K562 (cell line): ENCODE measurements around the gene MVK.

Source experiments
- HCFC1 ChIP-seq: IDR thresholded peaks from 2 replicates; pipeline ENCODE4 v1.6.1; 2012; ENCODE audit warnings: low read depth, low read length, improper control_type of control experiment
- MEF2D ChIP-seq: conservative IDR thresholded peaks from 2 replicates; pipeline ENCODE4 v1.6.1; 2016; ENCODE audit warnings: low read depth, missing genetic modification characterization, missing compliant biosample characterization
- TF ChIP-seq, protein P1 (sequence below), 3 experiments: IDR thresholded peaks in 2 of 3; conservative IDR thresholded peaks in 1 of 3; 2 replicates each; pipeline ENCODE4 v1.5.1; 2011 to 2012; ENCODE audit warnings: low read length in 3 of 3, mild to moderate bottlenecking in 3 of 3, control low read depth in 2 of 3, improper control_type of control experiment in 1 of 3, inconsistent platforms in 1 of 3, low read depth in 1 of 3, mixed read lengths in 1 of 3, moderate library complexity in 1 of 3; ENCODE audit not compliant: insufficient read depth in 2 of 3

GRCh38 chr12:109605016-109605415, 31.4 kb downstream of the MVK start:
- no peak for TF ChIP-seq HCFC1
- no peak for TF ChIP-seq MEF2D
- TF ChIP-seq, protein P1, sequence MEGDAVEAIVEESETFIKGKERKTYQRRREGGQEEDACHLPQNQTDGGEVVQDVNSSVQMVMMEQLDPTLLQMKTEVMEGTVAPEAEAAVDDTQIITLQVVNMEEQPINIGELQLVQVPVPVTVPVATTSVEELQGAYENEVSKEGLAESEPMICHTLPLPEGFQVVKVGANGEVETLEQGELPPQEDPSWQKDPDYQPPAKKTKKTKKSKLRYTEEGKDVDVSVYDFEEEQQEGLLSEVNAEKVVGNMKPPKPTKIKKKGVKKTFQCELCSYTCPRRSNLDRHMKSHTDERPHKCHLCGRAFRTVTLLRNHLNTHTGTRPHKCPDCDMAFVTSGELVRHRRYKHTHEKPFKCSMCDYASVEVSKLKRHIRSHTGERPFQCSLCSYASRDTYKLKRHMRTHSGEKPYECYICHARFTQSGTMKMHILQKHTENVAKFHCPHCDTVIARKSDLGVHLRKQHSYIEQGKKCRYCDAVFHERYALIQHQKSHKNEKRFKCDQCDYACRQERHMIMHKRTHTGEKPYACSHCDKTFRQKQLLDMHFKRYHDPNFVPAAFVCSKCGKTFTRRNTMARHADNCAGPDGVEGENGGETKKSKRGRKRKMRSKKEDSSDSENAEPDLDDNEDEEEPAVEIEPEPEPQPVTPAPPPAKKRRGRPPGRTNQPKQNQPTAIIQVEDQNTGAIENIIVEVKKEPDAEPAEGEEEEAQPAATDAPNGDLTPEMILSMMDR (IDR thresholded peaks at IDR 0.05 in 2 of 3, conservative IDR thresholded peaks at IDR 0.05 in 1 of 3; ENCODE audit: insufficient read depth in 2 of 3, low read depth in 1 of 3, low read length in 3 of 3) = no peak
